UCSD-AML1 (cell line): ENCODE data around the gene AOPEP.

Source experiments
- DNase-seq: peaks from one replicate; lab custom pipeline; 2025; ENCODE audit not compliant: unreplicated experiment; lab: John Stamatoyannopoulos, UW

AOPEP gene

GRCh38 chr9:94713436-94714215 is 12.9 kb upstream of the AOPEP start:
- DNase-seq = no peak

GRCh38 chr9:94714494-94714893 is 12.0 kb upstream of the AOPEP start:
- DNase-seq = no peak

GRCh38 chr9:94717761-94718160 is 8.7 kb upstream of the AOPEP start:
- DNase-seq = no peak

- DNase-seq = no peak
Measured at GRCh38 chr9:94718936-94719335, 7.6 kb upstream of the AOPEP start.

- DNase-seq = no peak
Measured at GRCh38 chr9:94719878-94720277, 6.6 kb upstream of the AOPEP start.

- DNase-seq = no peak
Measured at GRCh38 chr9:94720846-94721549, 5.5 kb upstream of the AOPEP start.

GRCh38 chr9:94721754-94722153 is 4.7 kb upstream of the AOPEP start:
- DNase-seq = no peak

GRCh38 chr9:94725293-94725692 is 1.2 kb upstream of the AOPEP start:
- DNase-seq = no peak

GRCh38 chr9:94728719-94729118 is 2.2 kb downstream of the AOPEP start:
- DNase-seq = no peak

- no peak for DNase-seq
Measured at GRCh38 chr9:94729199-94729598, 2.7 kb downstream of the AOPEP start.

- peak; percentile 42 for DNase-seq
Measured at GRCh38 chr9:94734054-94734754, 7.7 kb downstream of the AOPEP start.

- no peak for DNase-seq
Measured at GRCh38 chr9:94736759-94737158, 10.3 kb downstream of the AOPEP start.

- DNase-seq = no peak
Measured at GRCh38 chr9:94740145-94740840, 13.8 kb downstream of the AOPEP start.

- DNase-seq = no peak
Measured at GRCh38 chr9:94741866-94742265, 15.4 kb downstream of the AOPEP start.

GRCh38 chr9:94743035-94743954 is 16.8 kb downstream of the AOPEP start:
- no peak for DNase-seq

- no peak for DNase-seq
Measured at GRCh38 chr9:94745806-94746540, 19.5 kb downstream of the AOPEP start.

GRCh38 chr9:94746541-94747370 is 20.3 kb downstream of the AOPEP start:
- no peak for DNase-seq

GRCh38 chr9:94754976-94755475 is 28.5 kb downstream of the AOPEP start:
- no peak for DNase-seq

- DNase-seq = no peak
Measured at GRCh38 chr9:94757158-94757557, 30.7 kb downstream of the AOPEP start.
